Osteoblast (primary cell): ENCODE data around the gene PPTC7. TPM values are rescaled to one million over a fixed set of nuclear protein-coding genes. Genes with fewer than 3 reads are reported as not detected.

Source experiments
- DNase-seq: peaks from one replicate; pipeline ENCODE4 v3.0.0; 2011; ENCODE audit warnings: low spot score, mixed read lengths; ENCODE audit not compliant: insufficient read length; ENCODE audit errors: missing footprints
- H2AFZ ChIP-seq: 2 replicates; pipeline ENCODE4 v1.6.0; 2011; ENCODE audit warnings: mild to moderate bottlenecking, low read length
- H3K27ac ChIP-seq: 2 replicates; pipeline ENCODE4 v1.5.1; 2011; ENCODE audit warnings: mild to moderate bottlenecking, low read depth, low read length, moderate library complexity
- H3K27me3 ChIP-seq: 2 replicates; pipeline ENCODE4 v1.6.0; 2012; ENCODE audit warnings: mild to moderate bottlenecking, control low read depth, inconsistent platforms, low read length, moderate library complexity; ENCODE audit not compliant: insufficient read depth
- H3K36me3 ChIP-seq: 2 replicates; pipeline ENCODE4 v1.5.1; 2011; ENCODE audit warnings: mild to moderate bottlenecking, low read length, control low read depth, moderate library complexity; ENCODE audit not compliant: insufficient read depth
- H3K4me1 ChIP-seq: 2 replicates; pipeline ENCODE4 v1.5.1; 2011; ENCODE audit warnings: mild to moderate bottlenecking, low read length, control low read depth, moderate library complexity; ENCODE audit not compliant: insufficient read depth
- H3K4me2 ChIP-seq: 2 replicates; pipeline ENCODE4 v1.6.0; 2011; ENCODE audit warnings: mild to moderate bottlenecking, low read length; ENCODE audit not compliant: insufficient read depth
- H3K4me3 ChIP-seq: fragments of 200-600 bp; sonication (generic); 3 replicates; pipeline ENCODE4 v1.5.1; 2012; ENCODE audit warnings: mild to moderate bottlenecking, low read length, inconsistent platforms; ENCODE audit not compliant: insufficient read depth
- H3K79me2 ChIP-seq: 2 replicates; pipeline ENCODE4 v1.6.0; 2012; ENCODE audit warnings: mild to moderate bottlenecking, low read length, control low read depth, inconsistent platforms; ENCODE audit not compliant: insufficient read depth
- H3K9me3 ChIP-seq: 2 replicates; pipeline ENCODE4 v1.5.1; 2011; ENCODE audit warnings: low read depth, low read length, control low read depth
- H4K20me1 ChIP-seq: 2 replicates; pipeline ENCODE4 v1.6.0; 2012; ENCODE audit warnings: mild to moderate bottlenecking, low read length, control low read depth; ENCODE audit not compliant: insufficient read depth
- total RNA-seq: library from RNA; depleted of rRNA; stranded (reverse); fragments of >200 nt; gene quantifications from 2 replicates; pipeline ENCODE4 v1.2.3, GENCODE V29; 2012
- TF ChIP-seq, protein P1 (sequence below): IDR thresholded peaks from 2 replicates; pipeline ENCODE4 v1.5.1; 2011; ENCODE audit warnings: mild to moderate bottlenecking, low read depth, low read length, moderate library complexity; ENCODE audit errors: extremely low read depth

PPTC7 gene
- total RNA-seq, 1 donor: 7.6 TPM

DNA sequence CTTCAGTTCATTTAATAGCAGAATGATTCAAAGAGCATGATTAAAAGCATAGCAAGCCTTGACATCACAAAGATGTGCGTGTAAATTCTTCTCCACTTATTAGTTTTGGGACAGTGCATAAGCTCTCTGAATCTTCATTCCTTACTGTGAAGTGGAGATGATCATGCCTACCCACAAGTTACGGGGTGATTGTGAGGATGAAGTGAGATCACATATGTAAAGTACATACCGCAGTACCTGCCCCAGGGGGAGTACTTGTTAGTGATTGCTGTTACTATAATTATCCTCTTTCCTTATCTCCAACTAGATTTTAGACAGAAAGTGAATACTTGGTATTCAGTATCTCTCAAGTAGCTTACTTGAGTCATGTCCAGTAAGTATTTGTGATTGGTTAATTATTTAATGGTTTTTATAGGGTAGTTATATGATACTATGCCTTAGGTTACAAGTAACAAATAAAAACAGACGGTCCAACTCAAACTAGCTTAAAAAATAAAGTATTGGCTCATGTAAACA, 75.0 kb downstream of the PPTC7 start:
- Histone ChIP-seq H3K79me2 (no peaks in the 10 kb centered on the region), H3K36me3 (no peaks in the 10 kb centered on the region), H3K4me2 (no peak overlapping the region), H3K4me1 (no peaks in the 10 kb centered on the region), H3K9me3 (no peaks in the 10 kb centered on the region), H3K27me3 (peaks cover 5% of the 10 kb centered on the region), H4K20me1 (no peaks in the 10 kb centered on the region), H3K27ac (no peak overlapping the region), H2AFZ (no peak overlapping the region), H3K4me3 (no peak overlapping the region)
- no peak for DNase-seq
- TF ChIP-seq, protein P1, sequence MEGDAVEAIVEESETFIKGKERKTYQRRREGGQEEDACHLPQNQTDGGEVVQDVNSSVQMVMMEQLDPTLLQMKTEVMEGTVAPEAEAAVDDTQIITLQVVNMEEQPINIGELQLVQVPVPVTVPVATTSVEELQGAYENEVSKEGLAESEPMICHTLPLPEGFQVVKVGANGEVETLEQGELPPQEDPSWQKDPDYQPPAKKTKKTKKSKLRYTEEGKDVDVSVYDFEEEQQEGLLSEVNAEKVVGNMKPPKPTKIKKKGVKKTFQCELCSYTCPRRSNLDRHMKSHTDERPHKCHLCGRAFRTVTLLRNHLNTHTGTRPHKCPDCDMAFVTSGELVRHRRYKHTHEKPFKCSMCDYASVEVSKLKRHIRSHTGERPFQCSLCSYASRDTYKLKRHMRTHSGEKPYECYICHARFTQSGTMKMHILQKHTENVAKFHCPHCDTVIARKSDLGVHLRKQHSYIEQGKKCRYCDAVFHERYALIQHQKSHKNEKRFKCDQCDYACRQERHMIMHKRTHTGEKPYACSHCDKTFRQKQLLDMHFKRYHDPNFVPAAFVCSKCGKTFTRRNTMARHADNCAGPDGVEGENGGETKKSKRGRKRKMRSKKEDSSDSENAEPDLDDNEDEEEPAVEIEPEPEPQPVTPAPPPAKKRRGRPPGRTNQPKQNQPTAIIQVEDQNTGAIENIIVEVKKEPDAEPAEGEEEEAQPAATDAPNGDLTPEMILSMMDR: no peak

DNA sequence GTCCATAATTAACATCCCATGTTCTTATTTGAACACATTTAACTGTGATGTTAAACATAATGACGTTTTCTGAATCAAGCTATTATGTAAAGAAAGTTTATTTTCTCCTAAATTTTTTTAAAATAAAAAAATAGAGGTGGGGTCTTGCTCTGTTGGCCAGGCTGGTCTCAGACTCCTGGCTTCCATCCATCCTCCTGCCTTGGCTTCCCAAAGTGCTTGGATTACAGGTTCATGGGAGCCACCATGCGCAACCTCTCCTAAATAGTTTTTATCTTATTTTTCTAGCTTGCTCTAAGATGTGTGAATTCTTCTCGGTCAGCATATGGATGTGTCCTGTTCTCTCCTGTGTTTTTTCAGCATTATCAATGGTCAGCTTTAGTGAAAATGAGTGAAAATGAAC, 77.8 kb downstream of the PPTC7 start:
- H3K27me3 ChIP-seq: no peaks in the 10 kb centered on the region
- no peak overlapping the region for H2AFZ ChIP-seq
- no peaks in the 10 kb centered on the region for H3K9me3 ChIP-seq
- no peaks in the 10 kb centered on the region for H4K20me1 ChIP-seq
- TF ChIP-seq, protein P1: no peak
- H3K4me1 ChIP-seq: peaks cover 12% of the 10 kb centered on the region
- peaks cover under 1% of the 10 kb centered on the region for H3K36me3 ChIP-seq
- H3K4me2 ChIP-seq: no peak overlapping the region
- DNase-seq: no peak
- H3K4me3 ChIP-seq: no peak overlapping the region
- H3K27ac ChIP-seq: no peak overlapping the region
- peaks cover 16% of the 10 kb centered on the region for H3K79me2 ChIP-seq

DNA sequence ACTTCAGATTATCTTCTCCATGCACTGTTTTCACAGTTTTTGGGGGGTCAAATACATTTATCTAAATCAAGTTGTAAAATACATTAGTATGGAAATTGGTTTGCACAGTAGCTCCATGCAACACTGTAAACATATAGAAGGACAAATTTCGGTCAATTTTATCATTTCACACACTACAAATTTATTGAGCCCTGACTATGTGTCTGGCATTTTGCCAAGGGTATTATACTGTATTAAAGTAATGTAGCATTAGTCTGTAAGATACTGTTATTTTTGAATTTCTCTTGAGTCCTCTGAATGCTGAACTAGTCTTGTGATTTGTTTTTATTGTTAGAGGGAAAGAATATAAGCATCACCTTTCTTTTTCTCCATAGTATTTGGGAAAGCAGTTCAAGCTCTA, 79.7 kb downstream of the PPTC7 start:
- no peak overlapping the region for H2AFZ ChIP-seq
- no peaks in the 10 kb centered on the region for H4K20me1 ChIP-seq
- TF ChIP-seq, protein P1: no peak
- peaks cover 14% of the 10 kb centered on the region for H3K36me3 ChIP-seq
- H3K9me3 ChIP-seq: no peaks in the 10 kb centered on the region
- peaks cover 35% of the 10 kb centered on the region for H3K79me2 ChIP-seq
- H3K27ac ChIP-seq: no peak overlapping the region
- no peaks in the 10 kb centered on the region for H3K27me3 ChIP-seq
- H3K4me2 ChIP-seq: no peak overlapping the region
- H3K4me3 ChIP-seq: no peak overlapping the region
- DNase-seq: no peak
- peaks cover 30% of the 10 kb centered on the region for H3K4me1 ChIP-seq

DNA sequence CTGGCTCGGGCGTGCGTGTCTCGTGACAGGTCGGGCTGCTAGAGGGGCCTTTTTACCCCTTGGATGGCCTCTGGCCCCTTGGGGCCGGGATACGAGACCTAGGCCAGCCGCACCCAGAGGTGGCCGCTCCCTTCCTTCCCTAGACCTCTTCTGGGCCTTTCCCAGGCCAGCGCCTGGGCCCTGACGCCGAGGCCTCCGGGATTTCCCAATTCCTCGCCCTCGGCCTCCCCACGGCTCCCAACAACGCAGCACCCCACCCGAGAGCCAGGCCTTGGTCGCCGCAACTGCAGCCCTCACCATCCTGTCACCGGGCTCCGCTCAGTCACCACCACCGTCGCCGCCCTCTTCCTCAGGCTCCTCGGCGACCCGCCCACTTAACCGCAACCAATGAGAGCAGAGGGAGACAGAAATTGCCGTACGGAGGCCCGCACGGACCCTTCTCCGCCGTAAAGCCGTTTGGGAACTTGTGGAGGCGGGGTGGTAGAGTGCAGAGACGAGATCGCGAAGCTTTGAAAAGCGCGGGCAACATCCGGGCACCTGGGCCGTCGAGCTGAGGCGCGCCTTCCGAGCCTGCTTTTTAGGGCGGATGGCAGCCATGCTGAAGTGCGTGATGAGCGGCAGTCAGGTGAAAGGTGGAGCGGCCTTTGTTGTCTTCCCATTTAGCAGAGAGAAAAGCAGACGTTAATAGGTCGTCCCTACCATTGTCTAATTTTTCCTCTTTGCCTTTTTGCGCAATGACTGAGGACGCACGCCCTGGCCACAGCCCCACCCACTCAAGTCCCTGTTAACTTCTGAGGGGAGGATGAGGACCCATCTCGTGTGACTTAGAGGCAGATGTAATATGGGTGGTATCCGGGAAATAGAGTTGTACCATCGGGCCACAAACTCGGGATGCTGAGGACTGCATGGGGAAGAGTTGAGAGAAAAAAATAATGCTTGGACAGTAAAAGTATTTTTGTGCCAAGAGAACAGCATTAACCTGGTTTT, 81.1 kb downstream of the PPTC7 start, which contains the start of the genes RAD9B and VPS29:
Gene RAD9B, plus strand, starts transcription at position 580 of the 987 bp plus-strand sequence. Its CDS starts 7 bp downstream, at position 587.
Gene VPS29, minus strand, starts transcription at position 360 of the 987 bp plus-strand sequence. Its CDS starts 60 bp downstream, at position 300.
- peaks cover 15% of the 10 kb centered on the region for H3K36me3 ChIP-seq
- no peaks in the 10 kb centered on the region for H3K9me3 ChIP-seq
- no peaks in the 10 kb centered on the region for H3K27me3 ChIP-seq
- peak within 1 kb of the TSS; percentile 96 for H2AFZ ChIP-seq
- H3K79me2 ChIP-seq: peaks cover 47% of the 10 kb centered on the region
- peak within 1 kb of the TSS; percentile 83 for H3K4me2 ChIP-seq
- peak within 1 kb of the TSS; percentile 81 for H3K4me3 ChIP-seq
- peak; percentile 97 for DNase-seq
- TF ChIP-seq, protein P1: no peak
- peaks cover 30% of the 10 kb centered on the region for H3K4me1 ChIP-seq
- H3K27ac ChIP-seq: peak within 1 kb of the TSS; percentile 78
- no peaks in the 10 kb centered on the region for H4K20me1 ChIP-seq
